ENCODE measurements around the gene JAG2.

Gene JAG2

DNA sequence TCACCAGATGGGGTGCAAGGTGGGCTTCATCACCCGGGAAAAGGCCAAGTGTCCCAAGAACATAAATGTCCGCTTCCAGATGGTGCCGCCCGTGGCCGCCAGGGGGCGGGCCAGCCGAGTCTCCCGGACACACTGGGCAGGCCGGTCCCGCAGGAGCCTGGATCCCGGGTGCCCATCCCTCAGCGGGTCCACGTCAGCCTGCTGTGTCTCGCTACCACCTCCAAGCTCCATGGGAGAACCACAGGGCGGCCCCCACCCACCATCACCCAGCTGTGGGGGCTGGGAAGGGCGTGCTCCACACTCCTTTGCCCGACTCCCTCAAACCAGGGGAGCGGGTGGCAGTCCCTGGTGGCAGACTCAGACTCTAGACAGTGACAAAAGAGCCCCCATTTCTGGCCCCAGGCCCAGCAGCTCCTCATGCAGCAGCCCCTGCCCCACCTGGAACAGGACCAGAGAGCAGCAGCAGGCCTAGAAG lies 34.5 kb upstream of the JAG2 start:
- peak; percentile 62 for DNase-seq (ENCODE audit: low spot score)

- no peak for DNase-seq (ENCODE audit: low spot score)
Measured at GRCh38 chr14:105201925-105202513, 33.4 kb upstream of the JAG2 start.

- no peak for DNase-seq (ENCODE audit: low spot score)
Measured at GRCh38 chr14:105201156-105201924, 32.8 kb upstream of the JAG2 start.

GRCh38 chr14:105200641-105201040 lies 32.1 kb upstream of the JAG2 start:
- DNase-seq (ENCODE audit: low spot score) = no peak

- DNase-seq (ENCODE audit: low spot score) = no peak
Measured at GRCh38 chr14:105200074-105200473, 31.5 kb upstream of the JAG2 start.

- no peak for DNase-seq (ENCODE audit: low spot score)
Measured at GRCh38 chr14:105199093-105199492, 30.5 kb upstream of the JAG2 start.

DNA sequence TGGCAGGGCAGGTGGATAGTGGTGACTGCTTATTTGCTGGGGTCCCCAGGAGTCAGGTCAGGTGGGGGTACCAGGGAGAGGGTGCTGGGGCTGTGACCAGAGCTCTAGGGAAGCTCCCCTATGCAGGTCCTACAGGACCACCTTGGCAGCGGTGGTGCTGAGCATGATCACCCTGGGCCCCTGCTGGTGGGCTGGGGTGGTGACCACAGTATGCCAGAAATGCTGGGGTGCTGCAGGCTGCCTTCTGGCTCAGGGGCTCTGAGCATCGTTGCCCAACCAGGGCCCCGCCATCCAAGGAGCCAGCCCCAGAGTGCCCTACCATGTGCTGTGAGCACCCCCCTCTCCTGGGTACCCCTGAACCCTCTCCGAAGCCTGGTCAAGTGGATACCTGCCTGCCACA lies 30.0 kb upstream of the JAG2 start:
- DNase-seq (ENCODE audit: low spot score) = no peak

DNA sequence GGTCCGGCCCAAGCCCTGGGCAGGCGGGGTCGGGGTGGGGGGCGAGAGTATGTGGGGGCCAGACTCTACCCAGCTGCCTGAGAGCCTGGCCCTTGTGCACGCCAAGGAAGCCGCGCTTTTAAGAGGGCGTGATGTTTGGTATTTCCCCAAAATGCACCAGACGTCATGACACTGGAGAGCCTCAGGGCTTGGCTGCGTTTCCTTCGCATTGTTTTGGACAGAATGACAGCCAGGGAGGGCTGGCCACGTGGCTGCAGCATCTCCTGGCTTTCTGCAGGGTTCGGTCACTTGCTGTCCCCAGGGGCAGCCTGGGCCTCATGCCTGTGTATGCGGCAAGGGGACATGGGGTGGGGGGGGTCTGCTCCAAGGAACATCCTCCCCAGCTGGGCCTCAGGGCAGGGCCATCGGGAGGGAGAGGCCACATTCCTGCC lies 28.6 kb upstream of the JAG2 start:
- DNase-seq (ENCODE audit: low spot score) = no peak

- no peak for DNase-seq (ENCODE audit: low spot score)
Measured at GRCh38 chr14:105196265-105196960, 27.8 kb upstream of the JAG2 start.

DNA sequence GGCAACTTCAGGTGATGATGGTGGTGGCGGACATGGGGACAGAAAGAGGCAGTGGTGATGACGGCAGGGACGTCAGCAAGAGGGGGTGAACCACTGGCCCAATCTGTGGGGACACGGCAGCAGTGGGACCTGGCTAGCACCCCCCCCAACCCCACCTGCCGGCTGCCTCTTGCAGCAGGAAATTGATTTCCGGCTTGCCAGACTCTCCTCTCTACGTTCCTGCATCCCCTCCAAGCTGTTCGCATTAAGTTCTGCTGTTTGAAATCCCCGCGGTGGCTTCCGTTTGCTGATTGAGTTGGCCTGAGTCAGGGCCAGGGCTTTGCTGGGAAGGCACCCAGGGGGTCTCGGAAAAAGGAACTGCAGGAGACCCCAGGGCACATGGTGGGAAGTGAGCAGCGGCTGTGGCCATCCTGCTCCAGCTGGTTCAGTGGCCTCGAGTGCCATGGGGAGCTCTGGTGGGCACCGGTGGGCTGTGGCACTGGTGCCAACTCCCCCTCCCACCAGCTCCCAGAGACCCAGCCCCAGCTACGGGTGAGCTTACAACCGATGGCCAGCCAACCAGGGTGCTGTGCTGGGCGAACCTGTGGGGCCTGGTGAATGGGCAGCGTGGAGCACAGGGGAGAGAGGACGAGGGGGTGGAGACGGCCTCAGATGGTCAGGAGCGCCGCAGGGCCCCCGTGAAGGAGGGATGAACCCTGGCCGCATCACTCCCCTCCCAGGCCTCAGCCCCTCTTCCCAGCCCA lies 27.1 kb upstream of the JAG2 start:
- no peak for DNase-seq (ENCODE audit: low spot score)

DNA sequence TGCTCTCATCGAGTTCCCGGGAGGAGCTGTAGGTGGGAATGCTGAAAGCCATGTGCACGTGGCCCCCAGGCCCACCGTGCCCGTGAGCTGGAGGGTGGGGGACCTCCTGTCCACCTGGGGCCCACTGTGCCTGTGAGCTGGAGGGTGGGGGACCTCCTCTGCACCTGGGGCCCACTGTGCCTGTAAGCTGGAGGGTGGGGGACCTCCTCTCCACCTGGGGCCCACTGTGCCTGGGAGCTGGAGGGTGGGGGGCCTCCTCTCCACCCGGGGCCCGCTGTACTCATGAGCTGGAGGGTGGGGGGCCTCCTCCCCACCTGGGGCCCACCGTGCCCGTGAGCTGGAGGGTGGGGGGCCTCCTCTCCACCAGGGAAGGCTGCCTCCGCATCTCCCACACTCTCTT lies 26.5 kb upstream of the JAG2 start:
- no peak for DNase-seq (ENCODE audit: low spot score)

- DNase-seq (ENCODE audit: low spot score) = no peak
Measured at GRCh38 chr14:105193916-105194782, 25.6 kb upstream of the JAG2 start.

DNA sequence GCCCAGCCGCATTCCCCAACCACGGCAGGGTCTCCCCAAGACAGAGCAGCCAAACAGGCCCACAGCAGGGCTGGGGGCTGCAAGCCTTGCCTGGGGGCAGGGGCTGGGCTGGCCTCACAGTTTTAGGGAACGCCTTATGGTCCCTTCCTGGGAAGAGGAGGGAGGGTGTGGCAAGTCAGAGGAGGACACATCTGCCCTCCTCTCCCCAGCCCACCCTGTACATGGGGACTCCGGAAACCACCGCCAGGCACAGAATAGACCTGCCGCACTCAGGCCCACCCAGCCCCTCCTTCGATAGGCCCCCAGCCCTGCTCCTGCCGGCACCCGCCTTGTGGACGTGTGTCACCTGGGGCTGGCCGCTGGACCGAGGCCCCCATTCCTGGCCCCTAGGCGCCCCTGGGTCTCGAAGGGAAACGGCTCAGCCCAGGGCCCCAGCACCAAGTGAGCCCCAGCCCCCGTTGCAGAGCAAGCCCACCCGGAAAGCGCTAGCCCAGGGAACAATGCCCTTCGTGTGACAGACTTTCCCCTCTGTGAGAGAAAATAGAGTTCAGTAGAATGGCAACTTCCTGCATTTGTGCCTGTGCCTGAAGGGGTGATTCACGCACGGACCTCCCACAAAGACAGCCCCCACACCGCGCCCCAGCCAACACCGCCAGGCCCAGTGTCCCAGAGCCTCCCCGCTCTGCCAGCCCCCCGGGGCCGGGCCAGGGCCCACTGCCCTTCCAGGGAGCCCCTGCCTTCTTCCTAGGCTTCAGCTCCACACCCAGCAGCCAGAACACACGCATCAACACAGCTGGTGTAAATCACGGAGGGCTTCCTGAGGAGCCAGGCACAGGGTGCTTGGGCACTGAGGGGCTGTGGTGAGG lies 24.5 kb upstream of the JAG2 start:
- no peak for DNase-seq (ENCODE audit: low spot score)

DNA sequence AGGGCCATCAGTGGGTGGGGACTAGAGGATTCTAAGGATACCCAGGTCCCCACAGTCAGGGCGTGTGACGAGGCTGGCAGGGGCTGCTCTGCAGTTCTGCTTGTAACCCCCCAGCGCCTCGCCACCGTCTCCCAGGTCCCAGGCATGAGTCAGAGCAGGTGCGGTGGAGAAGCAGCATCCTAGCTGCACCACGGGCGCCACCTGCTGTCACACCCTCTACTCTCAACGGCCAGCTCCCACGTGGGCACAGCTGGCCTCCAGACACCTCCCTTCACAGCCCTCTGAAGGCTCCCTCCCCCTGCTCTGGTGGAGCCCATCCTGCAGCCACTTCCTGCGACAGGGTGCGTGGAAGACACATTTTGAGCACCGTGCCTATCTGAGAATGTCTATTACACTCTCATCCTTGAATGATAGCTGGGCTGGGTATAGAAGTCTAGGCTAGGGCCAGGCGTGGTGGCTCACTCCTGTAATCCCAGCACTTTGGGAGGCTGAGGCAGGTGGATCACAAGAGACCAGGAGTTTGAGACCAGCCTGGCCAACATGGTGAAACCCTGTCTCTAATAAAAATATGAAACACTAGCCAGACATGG lies 19.5 kb upstream of the JAG2 start:
- DNase-seq (ENCODE audit: low spot score) = no peak

DNA sequence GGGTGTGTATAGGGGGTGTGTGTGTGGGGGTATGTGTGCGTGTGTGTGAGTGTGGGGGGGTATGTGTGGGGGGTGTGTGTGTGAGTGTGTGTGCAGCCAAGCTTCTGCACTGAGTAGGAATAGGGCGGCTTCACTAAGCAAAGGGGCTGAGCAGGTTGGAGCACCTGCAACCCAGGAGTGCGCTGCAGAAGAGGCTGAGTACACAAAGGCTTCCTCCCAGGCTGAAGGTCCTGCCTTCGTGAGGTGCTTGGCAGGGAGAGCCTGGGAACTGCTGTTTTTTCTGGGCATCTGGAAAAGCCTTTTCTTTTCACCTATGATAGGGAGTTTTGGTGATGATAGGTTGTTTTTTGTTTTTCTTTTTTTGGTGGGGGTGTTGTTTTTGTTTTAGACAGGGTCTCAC lies 18.5 kb upstream of the JAG2 start:
- no peak for DNase-seq (ENCODE audit: low spot score)

- no peak for DNase-seq (ENCODE audit: low spot score)
Measured at GRCh38 chr14:105185973-105186372, 17.4 kb upstream of the JAG2 start.

DNA sequence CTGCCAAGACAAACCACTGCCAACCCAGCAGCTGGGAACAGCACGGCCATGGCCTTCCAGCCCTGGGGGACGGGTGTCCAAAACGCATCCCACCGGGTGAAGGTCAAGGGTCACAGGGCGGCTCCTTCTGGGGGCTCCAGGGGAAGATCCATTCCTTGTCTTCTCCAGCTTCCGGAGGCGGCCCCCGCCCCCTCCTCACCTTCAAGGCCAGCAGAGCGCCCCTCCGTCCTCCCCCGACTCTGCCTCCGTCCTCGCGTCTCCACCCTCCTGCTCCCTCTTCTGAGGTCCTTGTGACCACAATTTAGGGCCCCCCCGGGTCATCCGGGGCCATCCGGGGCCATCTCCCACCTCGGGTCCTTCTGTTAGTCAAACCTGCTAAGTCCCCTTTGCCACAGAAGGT lies 16.4 kb upstream of the JAG2 start:
- DNase-seq (ENCODE audit: low spot score) = no peak

GRCh38 chr14:105184461-105184860 lies 15.9 kb upstream of the JAG2 start:
- no peak for DNase-seq (ENCODE audit: low spot score)

GRCh38 chr14:105182296-105183020 lies 13.9 kb upstream of the JAG2 start:
- no peak for DNase-seq (ENCODE audit: low spot score)

Data from cerebellar cortex (tissue), 1 donor.